HCT116 (cell line): ENCODE measurements around the gene SERPINB11. TPM values are rescaled to one million over a fixed set of nuclear protein-coding genes. Genes with fewer than 3 reads are reported as not detected.

Source experiments
- total RNA-seq: library from RNA; stranded (reverse); gene quantifications from one replicate; pipeline ENCODE4 v1.2.1, GENCODE V29; 2021; ENCODE audit not compliant: unreplicated experiment

SERPINB11 gene
- total RNA-seq, 1 experiment from 2014 or later, result not detected

Other genes starting within 250 kb of the SERPINB11 start
- gene SERPINB5, start 226.0 kb upstream of the SERPINB11 start, total RNA-seq, result 19.5 TPM
- not detected for gene SERPINB12, start 160.6 kb upstream of the SERPINB11 start, total RNA-seq
- gene SERPINB13, start 115.6 kb upstream of the SERPINB11 start, total RNA-seq, result 0.07 TPM
- not detected for gene SERPINB4, start 58.7 kb upstream of the SERPINB11 start, total RNA-seq
- gene SERPINB3, start 41.1 kb upstream of the SERPINB11 start, total RNA-seq, result not detected
- not detected for gene SERPINB7, start 72.5 kb downstream of the SERPINB11 start, total RNA-seq
- gene SERPINB2, start 184.7 kb downstream of the SERPINB11 start, total RNA-seq, result not detected
- not detected for gene SERPINB10, start 205.0 kb downstream of the SERPINB11 start, total RNA-seq
- 5.3 TPM for gene HMSD, start 246.3 kb downstream of the SERPINB11 start, total RNA-seq